ENCODE measurements around the gene SNRNP40. TPM values are rescaled to one million over a fixed set of nuclear protein-coding genes. Genes with fewer than 3 reads are reported as not detected.

The SNRNP40 gene
- total RNA-seq, 1 experiment from 2014 or later: 288 TPM

DNA sequence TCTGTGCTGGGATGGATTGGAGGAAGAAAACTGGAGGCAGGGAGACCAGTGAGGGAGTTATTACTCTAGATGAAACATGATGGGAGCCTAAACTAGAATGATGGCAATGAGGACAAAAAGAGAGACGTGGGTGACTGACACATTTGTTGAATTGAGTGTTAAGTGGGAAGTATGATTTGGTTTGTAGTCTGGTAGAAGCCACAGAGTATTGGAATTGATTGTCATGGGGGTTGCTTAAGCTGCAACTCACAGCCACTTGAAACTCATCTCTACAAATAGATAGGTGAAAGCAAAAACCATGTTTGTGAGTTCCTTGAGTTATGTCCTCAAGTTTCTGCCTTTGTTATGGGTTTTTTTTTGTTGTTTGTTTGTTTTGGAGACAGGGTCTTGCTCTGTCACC lies 47.9 kb upstream of the SNRNP40 start:
- Histone ChIP-seq H3K4me2 (ENCODE audit: low read length) (no peak overlapping the region), H3K79me2 (ENCODE audit: low read length) (no peaks in the 10 kb centered on the region), H3K9me2 (replicated peaks; ENCODE audit: low read length) (no peaks in the 10 kb centered on the region), H2AFZ (ENCODE audit: low read length) (no peak overlapping the region), H3K9me3 (ENCODE audit: low read length) (no peaks in the 10 kb centered on the region), H3K36me3 (ENCODE audit: low read depth, low read length) (peaks cover 7% of the 10 kb centered on the region; the same call in 1 of the 2 replicates), H4K20me1 (ENCODE audit: low read length) (no peaks in the 10 kb centered on the region), H3K4me3 (ENCODE audit: low read length) (no peak overlapping the region), H3F3A (ENCODE audit: low read length, unreplicated experiment) (no peaks in the 10 kb centered on the region), H3K27ac (ENCODE audit: low read length) (no peak overlapping the region), H3K9ac (ENCODE audit: low read length) (no peak overlapping the region), H3K27me3 (ENCODE audit: low read length) (no peaks in the 10 kb centered on the region), H3K4me1 (ENCODE audit: insufficient read depth, low read length) (no peaks in the 10 kb centered on the region)
- ChIA-PET POLR2A (ENCODE audit: unreplicated experiment) (no interaction called here), CTCF (no interaction called here)
- DNase-seq: no peak
- no peak for TF ChIP-seq EZH2phosphoT487 (IDR thresholded peaks at IDR 0.05; ENCODE audit: borderline replicate concordance, low read length)
- BruUV-seq (replicated peaks): no TSS peak
- intact Hi-C loops (cut with micrococcal nuclease): no loop called here
- no peak for ATAC-seq

DNA sequence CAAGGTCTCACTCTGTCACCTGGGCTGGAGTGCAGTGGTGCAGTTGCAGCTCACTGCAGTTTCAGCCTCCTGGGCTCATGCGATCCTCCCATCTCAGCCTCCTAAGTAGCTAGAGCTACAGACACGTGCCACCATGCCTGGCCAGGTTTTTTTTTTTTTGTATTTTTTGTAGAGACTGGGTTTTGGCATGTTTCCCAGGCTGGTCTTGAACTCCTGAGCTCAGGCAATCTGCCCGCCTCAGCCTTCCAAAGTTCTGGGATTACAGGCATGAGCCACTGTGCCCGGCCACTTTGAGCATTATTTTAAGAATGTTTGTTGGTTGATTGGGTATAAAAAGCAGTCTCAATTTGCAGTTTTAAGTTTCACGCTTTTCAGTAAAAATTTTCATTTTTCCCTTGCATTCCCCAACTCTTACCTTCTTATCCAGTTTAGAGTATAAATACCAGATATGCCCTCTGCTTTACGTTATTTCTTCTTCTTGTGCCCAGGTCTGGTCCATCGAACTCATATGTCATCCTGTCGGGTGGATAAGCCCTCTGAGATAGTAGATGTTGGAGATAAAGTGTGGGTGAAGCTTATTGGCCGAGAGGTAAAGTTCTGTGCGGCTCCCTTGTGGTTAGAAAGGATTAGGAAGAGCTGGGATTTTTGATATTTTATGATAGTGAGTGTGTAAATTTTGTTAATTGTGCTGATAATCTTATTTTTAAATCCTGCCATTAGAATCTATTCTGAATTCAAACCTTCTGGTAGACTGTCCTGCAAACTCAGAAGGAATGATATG lies 40.3 kb upstream of the SNRNP40 start:
- ChIA-PET POLR2A (ENCODE audit: unreplicated experiment) (no interaction called here), CTCF (no interaction called here)
- 0 out of 2 replicates have a peak, but pooled peaks cover 5% of the 10 kb centered on the region for H4K20me1 ChIP-seq (ENCODE audit: low read length)
- no peaks in the 10 kb centered on the region for H3K4me1 ChIP-seq (ENCODE audit: insufficient read depth, low read length)
- H3K9me2 ChIP-seq (replicated peaks; ENCODE audit: low read length): no peaks in the 10 kb centered on the region
- no peak for DNase-seq
- intact Hi-C loops (cut with micrococcal nuclease): loop anchor here (10.0 kb wide), 1 partner anchor 72 kb away; no protein-coding TSS in a partner anchor
- no peak overlapping the region for H2AFZ ChIP-seq (ENCODE audit: low read length)
- no peak overlapping the region for H3K9ac ChIP-seq (ENCODE audit: low read length)
- BruUV-seq (replicated peaks): no TSS peak
- TF ChIP-seq EZH2phosphoT487 (IDR thresholded peaks at IDR 0.05; ENCODE audit: borderline replicate concordance, low read length) (no peak), EZH2 (IDR thresholded peaks at IDR 0.05; ENCODE audit: low read length, unreplicated experiment) (no peak)
- TF ChIP-seq, protein P1, sequence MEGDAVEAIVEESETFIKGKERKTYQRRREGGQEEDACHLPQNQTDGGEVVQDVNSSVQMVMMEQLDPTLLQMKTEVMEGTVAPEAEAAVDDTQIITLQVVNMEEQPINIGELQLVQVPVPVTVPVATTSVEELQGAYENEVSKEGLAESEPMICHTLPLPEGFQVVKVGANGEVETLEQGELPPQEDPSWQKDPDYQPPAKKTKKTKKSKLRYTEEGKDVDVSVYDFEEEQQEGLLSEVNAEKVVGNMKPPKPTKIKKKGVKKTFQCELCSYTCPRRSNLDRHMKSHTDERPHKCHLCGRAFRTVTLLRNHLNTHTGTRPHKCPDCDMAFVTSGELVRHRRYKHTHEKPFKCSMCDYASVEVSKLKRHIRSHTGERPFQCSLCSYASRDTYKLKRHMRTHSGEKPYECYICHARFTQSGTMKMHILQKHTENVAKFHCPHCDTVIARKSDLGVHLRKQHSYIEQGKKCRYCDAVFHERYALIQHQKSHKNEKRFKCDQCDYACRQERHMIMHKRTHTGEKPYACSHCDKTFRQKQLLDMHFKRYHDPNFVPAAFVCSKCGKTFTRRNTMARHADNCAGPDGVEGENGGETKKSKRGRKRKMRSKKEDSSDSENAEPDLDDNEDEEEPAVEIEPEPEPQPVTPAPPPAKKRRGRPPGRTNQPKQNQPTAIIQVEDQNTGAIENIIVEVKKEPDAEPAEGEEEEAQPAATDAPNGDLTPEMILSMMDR (conservative IDR thresholded peaks at IDR 0.05; ENCODE audit: low read depth, low read length): no peak
- no peak overlapping the region for H3K4me2 ChIP-seq (ENCODE audit: low read length)
- peaks cover 10% of the 10 kb centered on the region; the same call in 1 of the 2 replicates for H3K36me3 ChIP-seq (ENCODE audit: low read depth, low read length)
- no peak overlapping the region for H3K4me3 ChIP-seq (ENCODE audit: low read length)
- no peaks in the 10 kb centered on the region for H3K9me3 ChIP-seq (ENCODE audit: low read length)
- no peak overlapping the region for H3K27ac ChIP-seq (ENCODE audit: low read length)
- H3F3A ChIP-seq (ENCODE audit: low read length, unreplicated experiment): no peaks in the 10 kb centered on the region
- no peak for ATAC-seq
- H3K79me2 ChIP-seq (ENCODE audit: low read length): no peaks in the 10 kb centered on the region
- no peaks in the 10 kb centered on the region for H3K27me3 ChIP-seq (ENCODE audit: low read length)

DNA sequence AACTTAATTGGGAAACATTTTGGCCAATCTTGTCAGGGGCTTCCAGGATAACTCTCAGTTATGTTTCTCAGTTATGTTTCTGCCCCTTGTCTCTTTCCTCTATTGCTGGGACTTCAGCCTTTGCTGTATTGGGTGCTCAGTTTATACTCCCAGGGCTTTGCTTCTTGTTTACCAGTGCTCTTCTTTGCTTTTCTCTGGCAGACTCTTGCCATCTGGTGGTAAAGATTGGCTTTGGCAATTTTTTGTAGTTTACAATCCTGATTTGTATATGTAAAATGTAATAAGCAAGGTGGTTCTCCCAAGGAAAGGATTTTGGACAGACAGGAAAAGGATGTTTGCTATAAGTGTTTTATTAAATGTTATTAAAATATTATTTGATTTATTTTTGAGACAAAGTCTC lies 38.4 kb upstream of the SNRNP40 start:
- Histone ChIP-seq H3K27ac (ENCODE audit: low read length) (no peak overlapping the region), H4K20me1 (ENCODE audit: low read length) (0 out of 2 replicates have a peak, but pooled peaks cover 5% of the 10 kb centered on the region), H3K4me2 (ENCODE audit: low read length) (no peak overlapping the region), H3K27me3 (ENCODE audit: low read length) (no peaks in the 10 kb centered on the region), H3K4me3 (ENCODE audit: low read length) (no peak overlapping the region), H3K9me3 (ENCODE audit: low read length) (no peaks in the 10 kb centered on the region), H3K36me3 (ENCODE audit: low read depth, low read length) (peaks cover 10% of the 10 kb centered on the region; the same call in 1 of the 2 replicates), H3F3A (ENCODE audit: low read length, unreplicated experiment) (no peaks in the 10 kb centered on the region), H3K79me2 (ENCODE audit: low read length) (no peaks in the 10 kb centered on the region), H3K4me1 (ENCODE audit: insufficient read depth, low read length) (no peaks in the 10 kb centered on the region), H3K9ac (ENCODE audit: low read length) (no peak overlapping the region), H2AFZ (ENCODE audit: low read length) (no peak overlapping the region), H3K9me2 (replicated peaks; ENCODE audit: low read length) (no peaks in the 10 kb centered on the region)
- TF ChIP-seq, protein P1 (conservative IDR thresholded peaks at IDR 0.05; ENCODE audit: low read depth, low read length): peak; percentile 72
- TF ChIP-seq EZH2phosphoT487 (IDR thresholded peaks at IDR 0.05; ENCODE audit: borderline replicate concordance, low read length): no peak
- DNase-seq (peak; percentile 71), ATAC-seq (peak; percentile 88)
- intact Hi-C loops (cut with micrococcal nuclease): loop anchor here (1.0 to 10.0 kb wide), 3 partner anchors 38 to 150 kb away; partner anchors contain the start of genes SNRNP40 and ZCCHC17
- ChIA-PET POLR2A (ENCODE audit: unreplicated experiment) (no interaction called here), CTCF (no interaction called here)
- no TSS peak for BruUV-seq (replicated peaks)
